Measurements from ENCODE around the gene SH3RF3. TPM values are rescaled to one million over a fixed set of nuclear protein-coding genes. Genes with fewer than 3 reads are reported as not detected.
"Not testable (repeated sequence)": the region's sequence is repeated elsewhere in the genome, so short reads cannot be mapped to it uniquely, and the experiment has no call there.

The SH3RF3 gene
- total RNA-seq, 1 experiment from 2014 or later, result 0.87 TPM

DNA sequence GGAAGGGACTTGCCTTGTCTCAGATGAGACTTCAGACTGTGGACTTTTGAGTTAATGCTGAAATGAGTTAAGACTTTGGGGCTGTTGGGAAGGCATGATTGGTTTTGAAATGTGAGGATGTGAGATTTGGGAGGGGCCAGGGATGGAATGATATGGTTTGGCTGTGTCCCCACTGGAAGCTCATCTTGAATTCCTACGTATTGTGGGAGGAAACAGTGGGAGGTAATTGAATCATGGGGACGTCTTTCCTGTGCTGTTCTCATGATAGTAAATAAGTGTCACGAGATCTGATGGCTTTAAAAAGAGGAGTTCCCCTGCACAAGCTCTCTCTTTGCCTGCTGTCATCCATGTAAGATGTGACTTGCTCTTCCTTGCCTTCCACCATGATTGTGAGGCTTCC lies 407.6 kb downstream of the SH3RF3 start:
- not testable (repeated sequence) for DNase-seq (ENCODE audit: low spot score)

DNA sequence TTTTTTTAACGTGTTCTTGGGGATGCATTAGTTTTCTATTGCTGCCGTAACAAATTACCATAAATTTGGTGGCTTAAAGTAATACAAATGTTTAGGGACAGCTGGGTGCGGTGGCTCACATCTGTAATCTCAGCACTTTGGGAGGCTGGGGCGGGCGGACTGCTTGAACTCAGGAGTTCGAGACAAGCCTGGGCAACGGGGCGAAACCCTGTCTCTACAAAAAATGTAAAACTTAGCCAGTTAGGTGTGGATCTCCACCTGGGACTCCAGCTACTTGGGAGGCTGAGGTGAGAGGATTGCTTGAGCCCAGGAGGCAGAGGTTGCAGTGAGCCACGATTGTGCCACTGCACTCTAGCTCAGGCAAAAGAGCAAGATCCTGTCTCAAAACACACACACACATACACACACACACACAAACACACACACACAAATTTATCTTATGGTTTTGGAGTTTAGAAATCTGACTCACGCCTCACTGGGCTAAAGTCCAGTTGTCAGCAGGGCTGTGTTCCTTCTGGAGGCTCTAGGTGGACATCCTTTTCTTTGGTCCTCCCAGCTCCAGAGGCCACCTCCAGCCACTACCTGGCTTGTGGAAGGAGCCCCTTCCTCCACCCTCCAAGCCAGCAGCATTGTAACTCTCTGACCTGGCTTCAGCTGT lies 408.7 kb downstream of the SH3RF3 start:
- no peak for DNase-seq (ENCODE audit: low spot score)

DNA sequence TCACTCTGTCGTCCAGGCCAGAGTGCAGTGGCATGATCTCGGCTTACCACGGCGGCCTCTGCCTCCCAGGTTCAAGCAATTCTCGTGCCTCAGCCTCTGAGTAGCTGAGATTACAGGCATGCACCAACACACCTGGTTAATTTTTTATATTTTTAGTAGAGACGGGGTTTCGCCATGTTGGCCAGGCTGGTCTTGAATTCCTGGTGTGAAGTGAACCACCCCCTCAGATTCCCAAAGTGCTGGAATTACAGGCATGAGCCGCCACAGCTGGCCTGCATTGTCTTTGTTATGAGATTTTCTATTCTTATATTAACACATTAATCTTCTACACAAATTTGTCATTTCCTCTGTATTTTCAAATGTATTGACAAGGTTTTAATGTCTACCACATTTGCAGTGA lies 409.5 kb downstream of the SH3RF3 start:
- DNase-seq (ENCODE audit: low spot score), result no peak

GRCh38 chr2:109542384-109542783 lies 413.4 kb downstream of the SH3RF3 start:
- DNase-seq (ENCODE audit: low spot score), result no peak

- DNase-seq (ENCODE audit: low spot score), result peak; percentile 29
Measured at GRCh38 chr2:109545828-109546713, 417.1 kb downstream of the SH3RF3 start.

DNA sequence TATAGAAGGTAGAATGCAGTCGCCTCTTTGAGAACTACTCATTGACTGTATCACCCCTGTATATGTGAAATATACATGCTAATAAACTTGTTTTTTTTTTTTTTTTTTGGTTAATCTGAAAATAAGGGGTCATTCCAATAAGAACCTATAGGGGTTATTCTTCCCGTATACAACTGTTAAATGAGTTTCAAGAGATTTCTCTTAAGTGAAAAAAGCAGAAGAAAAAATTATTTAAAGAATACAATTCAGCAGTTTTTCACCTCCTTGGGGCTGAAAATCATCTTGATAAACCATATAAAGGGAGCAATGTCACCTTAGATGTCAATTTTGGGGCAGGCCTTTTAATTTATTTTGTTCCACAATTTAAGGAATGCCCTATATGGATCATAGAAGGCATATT lies 418.3 kb downstream of the SH3RF3 start:
- no peak for DNase-seq (ENCODE audit: low spot score)

GRCh38 chr2:109549016-109549590 lies 420.1 kb downstream of the SH3RF3 start:
- DNase-seq (ENCODE audit: low spot score), result no peak

Other genes starting within 250 kb of the SH3RF3 start
- not detected in 2 replicates for gene EDAR, start 140.0 kb upstream of the SH3RF3 start, total RNA-seq (2014; rRNA removed; shearing (Covaris generic))